Measurements from ENCODE around the gene GHR. TPM values are rescaled to one million over a fixed set of nuclear protein-coding genes. Genes with fewer than 3 reads are reported as not detected.

The GHR gene
- total and polyA plus RNA-seq, 2 of the 8 experiments (the other 6 are each of a cell fraction or from before 2014, with no cell fraction given), result 0.15 to 0.19 TPM

DNA sequence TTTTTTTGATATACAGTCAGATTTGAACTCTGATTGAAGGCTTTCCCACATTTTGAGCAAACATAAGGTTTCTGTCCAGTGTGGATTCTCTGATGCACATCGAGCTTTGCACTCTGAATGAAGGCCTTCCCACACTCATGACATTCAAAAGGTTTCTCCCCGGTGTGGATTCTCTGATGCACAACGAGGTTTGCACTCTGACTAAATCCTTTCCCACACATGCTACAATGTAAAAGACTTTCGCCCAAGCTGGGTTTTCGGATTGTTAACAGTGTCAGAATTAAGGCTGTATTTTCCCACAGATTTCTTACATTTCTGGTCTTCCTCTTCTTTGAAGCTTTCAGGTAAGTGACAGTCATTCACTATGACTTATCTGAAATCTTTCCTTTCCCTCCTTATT lies 44.3 kb downstream of the GHR start:
- Histone ChIP-seq H2BK5ac (ENCODE audit: low read depth, low read length) (no peak overlapping the region), H3K9me3 (ENCODE audit: insufficient read depth in 2 of 2, low read depth in 1 of 2, low read length in 1 of 2) (no peaks in the 10 kb centered on the region), H3K27me3 (replicated peaks in 1 of 4; ENCODE audit: control insufficient read depth in 3 of 4, extremely low read depth in 1 of 4, insufficient read depth in 3 of 4, low read length in 3 of 4) (no peaks in the 10 kb centered on the region), H3K4me2 (ENCODE audit: insufficient read depth in 1 of 2, low read depth in 2 of 2, low read length in 2 of 2) (no peak overlapping the region), H2BK120ac (replicated peaks; ENCODE audit: low read depth, low read length) (no peak overlapping the region), H3K23me2 (ENCODE audit: low read depth, low read length) (no peaks in the 10 kb centered on the region), H3K4ac (replicated peaks; ENCODE audit: insufficient read length, low read depth, low read length) (no peak overlapping the region), H3K4me3 (ENCODE audit: extremely low read depth in 1 of 4, insufficient read depth in 2 of 4, low read depth in 3 of 4, low read length in 4 of 4) (no peak overlapping the region), H3K36me3 (ENCODE audit: control insufficient read depth in 2 of 4, insufficient read depth in 4 of 4, low read length in 3 of 4) (no peaks in the 10 kb centered on the region), H2BK20ac (ENCODE audit: low read length) (no peak overlapping the region), H4K5ac (ENCODE audit: insufficient read length, low read depth, low read length) (no peak overlapping the region), H2AFZ (ENCODE audit: low read length) (no peak overlapping the region), H4K8ac (ENCODE audit: extremely low read depth, insufficient read depth, low read length) (no peak overlapping the region), H3K79me2 (ENCODE audit: control insufficient read depth in 1 of 2, insufficient read depth in 2 of 2, low read length in 2 of 2) (no peaks in the 10 kb centered on the region), H4K20me1 (replicated peaks in 1 of 2; ENCODE audit: control insufficient read depth in 1 of 2, insufficient read depth in 2 of 2, low read length in 2 of 2) (no peaks in the 10 kb centered on the region), H3K9ac (replicated peaks in 1 of 4; ENCODE audit: extremely low read depth in 1 of 4, low read depth in 3 of 4, low read length in 3 of 4) (no peak overlapping the region), H3K27ac (ENCODE audit: low read depth, low read length) (no peak overlapping the region), H3K56ac (replicated peaks; ENCODE audit: insufficient read length, low read depth, low read length) (no peak overlapping the region), H2BK15ac (ENCODE audit: low read length) (no peak overlapping the region), H3K14ac (ENCODE audit: insufficient read length) (no peak overlapping the region), H2BK12ac (ENCODE audit: low read depth, low read length) (no peak overlapping the region), H3K23ac (ENCODE audit: insufficient read length) (no peak overlapping the region), H3K79me1 (ENCODE audit: low read depth, low read length) (no peaks in the 10 kb centered on the region), H2AK5ac (ENCODE audit: low read depth, low read length) (no peak overlapping the region), H4K91ac (replicated peaks; ENCODE audit: insufficient read length, low read length) (no peak overlapping the region), H3K4me1 (replicated peaks in 1 of 4; ENCODE audit: control insufficient read depth in 3 of 4, insufficient read depth in 4 of 4, low read length in 3 of 4) (no peaks in the 10 kb centered on the region), H3K18ac (ENCODE audit: extremely low read depth, low read length) (no peak overlapping the region)
- CTCF ChIA-PET (ENCODE audit: partially characterized antibody), result interaction anchor here (0.6 to 1.6 kb wide), 4 partner anchors 12 to 458 kb away, joined by 3 to 5 read pairs (median 4); no protein-coding TSS in a partner anchor
- WGBS, 2 experiments (ENCODE audit: extremely low coverage in 1 of 2, insufficient coverage in 1 of 2, insufficient read length in 1 of 2, insufficient replicate concordance in 2 of 2, low coverage in 1 of 2, low lambda C conversion rate in 2 of 2, missing lambda C conversion rate in 1 of 2), result 98% methylated on average over 5 of the region's 5 CpGs; no CpG with 5 or more reads in 1 of the 2 experiments
- POLR2A ChIA-PET (ENCODE audit: partially characterized antibody), result no interaction called here
- DNase-seq (ENCODE audit: low read depth in 1 of 2, low spot score in 2 of 2) (no peak), FAIRE-seq (no peak)
- TF ChIP-seq POLR2AphosphoS5 (IDR thresholded peaks at IDR 0.05; ENCODE audit: low read depth, low read length) (no peak), KDM4A (IDR thresholded peaks at IDR 0.05; ENCODE audit: low read depth, low read length, severe bottlenecking) (no peak), CTCF (IDR thresholded peaks at IDR 0.05; ENCODE audit: control extremely low read depth in 1 of 3, insufficient read depth in 1 of 3, low read depth in 1 of 3, low read length in 3 of 3) (no peak), ASH2L (IDR thresholded peaks at IDR 0.05; ENCODE audit: low read length) (no peak), CEBPB (IDR thresholded peaks at IDR 0.05; ENCODE audit: low read depth, low read length) (no peak), RBBP5 (IDR thresholded peaks at IDR 0.05; ENCODE audit: borderline replicate concordance, low read depth, low read length) (no peak)

All from H1 (cell line).